Subcutaneous preadipocyte (primary cell): ENCODE data around the gene CXCL6. TPM values are rescaled to one million over a fixed set of nuclear protein-coding genes. Genes with fewer than 3 reads are reported as not detected.

Experiments
- total RNA-seq: library from RNA; depleted of rRNA; stranded (reverse); fragments of >200 nt; gene quantifications from 2 replicates; pipeline ENCODE4 v1.2.3, GENCODE V29; 2012

CXCL6 gene
- total RNA-seq, result 0.59 and 6.2 TPM in 2 replicates

DNA sequence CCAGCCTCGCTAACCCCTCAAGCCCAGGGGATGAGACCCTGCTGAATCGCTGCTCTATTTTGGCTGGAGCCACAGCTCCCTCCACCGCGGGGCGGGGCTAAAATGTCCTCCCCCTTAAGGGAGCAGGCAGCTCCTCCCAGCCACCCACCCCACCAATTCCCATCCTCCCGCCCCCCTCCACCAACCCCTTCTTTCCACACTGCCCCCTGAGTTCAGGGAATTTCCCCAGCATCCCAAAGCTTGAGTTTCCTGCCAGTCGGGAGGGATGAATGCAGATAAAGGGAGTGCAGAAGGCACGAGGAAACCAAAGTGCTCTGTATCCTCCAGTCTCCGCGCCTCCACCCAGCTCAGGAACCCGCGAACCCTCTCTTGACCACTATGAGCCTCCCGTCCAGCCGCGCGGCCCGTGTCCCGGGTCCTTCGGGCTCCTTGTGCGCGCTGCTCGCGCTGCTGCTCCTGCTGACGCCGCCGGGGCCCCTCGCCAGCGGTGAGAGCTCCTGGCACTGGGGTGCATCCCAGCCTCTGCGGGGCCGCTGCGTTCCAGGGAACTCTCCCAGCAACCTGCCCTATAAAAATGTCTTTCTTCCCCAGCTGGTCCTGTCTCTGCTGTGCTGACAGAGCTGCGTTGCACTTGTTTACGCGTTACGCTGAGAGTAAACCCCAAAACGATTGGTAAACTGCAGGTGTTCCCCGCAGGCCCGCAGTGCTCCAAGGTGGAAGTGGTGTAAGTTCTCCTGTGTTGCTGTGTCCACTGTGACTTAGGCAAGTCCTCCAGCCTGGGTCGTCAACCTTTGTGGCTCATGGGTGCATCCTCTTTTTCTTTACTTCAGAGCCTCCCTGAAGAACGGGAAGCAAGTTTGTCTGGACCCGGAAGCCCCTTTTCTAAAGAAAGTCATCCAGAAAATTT lies at the start of gene CXCL6:
Gene CXCL6 (plus strand): TSS at position 306 of the 907 bp plus-strand sequence. CDS start 73 bp downstream, at position 379.

DNA sequence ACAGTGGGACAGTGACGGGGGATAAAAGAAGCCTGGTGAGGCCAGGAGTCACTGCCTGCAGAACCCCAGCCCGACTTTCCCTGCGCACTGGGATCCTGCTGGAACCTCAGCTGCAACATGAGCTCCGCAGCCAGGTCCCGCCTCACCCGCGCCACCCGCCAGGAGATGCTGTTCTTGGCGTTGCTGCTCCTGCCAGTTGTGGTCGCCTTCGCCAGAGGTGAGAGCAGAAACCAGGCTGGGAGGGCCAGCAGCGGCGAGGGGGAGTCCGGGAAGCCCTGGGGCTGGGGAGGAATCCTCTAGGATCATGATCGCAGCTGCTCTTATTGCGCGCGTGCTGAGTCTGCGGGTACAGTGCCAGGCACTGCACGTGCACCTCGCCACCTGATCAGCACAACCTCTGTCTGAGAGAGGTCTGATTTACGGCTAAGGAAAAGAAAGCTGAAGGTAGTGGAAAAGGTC lies 16.8 kb downstream of the CXCL6 start, which contains the start of gene PF4V1:
Gene PF4V1 (plus strand): TSS at position 51 of the 459 bp plus-strand sequence. CDS start 67 bp downstream, at position 118.

DNA sequence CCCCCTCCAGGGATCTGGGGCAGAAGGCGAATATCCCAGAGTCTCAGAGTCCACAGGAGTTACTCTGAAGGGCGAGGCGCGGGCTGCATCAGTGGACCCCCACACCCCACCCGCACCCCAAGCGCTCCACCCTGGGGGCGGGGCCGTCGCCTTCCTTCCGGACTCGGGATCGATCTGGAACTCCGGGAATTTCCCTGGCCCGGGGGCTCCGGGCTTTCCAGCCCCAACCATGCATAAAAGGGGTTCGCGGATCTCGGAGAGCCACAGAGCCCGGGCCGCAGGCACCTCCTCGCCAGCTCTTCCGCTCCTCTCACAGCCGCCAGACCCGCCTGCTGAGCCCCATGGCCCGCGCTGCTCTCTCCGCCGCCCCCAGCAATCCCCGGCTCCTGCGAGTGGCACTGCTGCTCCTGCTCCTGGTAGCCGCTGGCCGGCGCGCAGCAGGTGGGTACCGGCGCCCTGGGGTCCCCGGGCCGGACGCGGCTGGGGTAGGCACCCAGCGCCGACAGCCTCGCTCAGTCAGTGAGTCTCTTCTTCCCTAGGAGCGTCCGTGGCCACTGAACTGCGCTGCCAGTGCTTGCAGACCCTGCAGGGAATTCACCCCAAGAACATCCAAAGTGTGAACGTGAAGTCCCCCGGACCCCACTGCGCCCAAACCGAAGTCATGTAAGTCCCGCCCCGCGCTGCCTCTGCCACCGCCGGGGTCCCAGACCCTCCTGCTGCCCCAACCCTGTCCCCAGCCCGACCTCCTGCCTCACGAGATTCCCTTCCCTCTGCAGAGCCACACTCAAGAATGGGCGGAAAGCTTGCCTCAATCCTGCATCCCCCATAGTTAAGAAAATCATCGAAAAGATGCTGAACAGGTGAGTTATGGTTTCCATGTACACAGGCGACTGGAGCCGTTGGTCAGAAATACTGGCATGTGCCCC lies 32.9 kb downstream of the CXCL6 start, which contains the start of gene CXCL1:
Gene CXCL1 (plus strand): TSS at position 264 of the 926 bp plus-strand sequence. CDS start 78 bp downstream, at position 342.

Other genes starting within 250 kb of the CXCL6 start
- gene RASSF6, start 216.2 kb upstream of the CXCL6 start, total RNA-seq, result under 0.01 TPM in 1 of 2 replicates, not detected in the other
- gene CXCL8, start 96.1 kb upstream of the CXCL6 start, total RNA-seq, result 8.0 and 14.3 TPM in 2 replicates
- gene PF4V1, start 16.6 kb downstream of the CXCL6 start, total RNA-seq, result 0.59 TPM in 1 of 2 replicates, not detected in the other
- gene CXCL1, start 32.7 kb downstream of the CXCL6 start, total RNA-seq, result 45.4 and 46.7 TPM in 2 replicates
- gene PF4, start 145.3 kb downstream of the CXCL6 start, total RNA-seq, result 0.39 and 2.9 TPM in 2 replicates
- gene PPBP, start 151.5 kb downstream of the CXCL6 start, total RNA-seq, result not detected in 2 replicates
- 20.2 and 131 TPM in 2 replicates for gene CXCL5, start 162.0 kb downstream of the CXCL6 start, total RNA-seq
- 3.7 and 9.4 TPM in 2 replicates for gene CXCL3, start 202.0 kb downstream of the CXCL6 start, total RNA-seq